Measurements from ENCODE around the gene RALB.
"Not testable (repeated sequence)": the region's sequence is repeated elsewhere in the genome, so short reads cannot be mapped to it uniquely, and the experiment has no call there.

Gene RALB

GRCh38 chr2:120258196-120258595 is 5.5 kb downstream of the RALB start:
- no peak for TF ChIP-seq ZFX (IDR thresholded peaks at IDR 0.05; ENCODE audit: borderline replicate concordance)
- no peak for TF ChIP-seq CTCF (IDR thresholded peaks at IDR 0.05)
- no peak overlapping the region for H3K27ac ChIP-seq

GRCh38 chr2:120259939-120260338 is 7.3 kb downstream of the RALB start:
- not testable (repeated sequence) for H3K27ac ChIP-seq

GRCh38 chr2:120260736-120261135 is 8.1 kb downstream of the RALB start:
- no peak overlapping the region for H3K27ac ChIP-seq
- TF ChIP-seq ZFX (IDR thresholded peaks at IDR 0.05; ENCODE audit: borderline replicate concordance) (no peak), CTCF (IDR thresholded peaks at IDR 0.05) (no peak)

- TF ChIP-seq CTCF (IDR thresholded peaks at IDR 0.05) (no peak), ZFX (IDR thresholded peaks at IDR 0.05; ENCODE audit: borderline replicate concordance) (no peak)
- H3K27ac ChIP-seq, result no peak overlapping the region
These were observed 8.8 kb downstream of the RALB start for GRCh38 chr2:120261387-120262006.

GRCh38 chr2:120262150-120262549 is 9.5 kb downstream of the RALB start:
- TF ChIP-seq CTCF (IDR thresholded peaks at IDR 0.05), result no peak
- TF ChIP-seq ZFX (IDR thresholded peaks at IDR 0.05; ENCODE audit: borderline replicate concordance), result no peak
- no peak overlapping the region for H3K27ac ChIP-seq

- no peak overlapping the region for H3K27ac ChIP-seq
- no peak for TF ChIP-seq ZFX (IDR thresholded peaks at IDR 0.05; ENCODE audit: borderline replicate concordance)
- no peak for TF ChIP-seq CTCF (IDR thresholded peaks at IDR 0.05)
These were observed 10.2 kb downstream of the RALB start for GRCh38 chr2:120262761-120263428.

GRCh38 chr2:120265006-120265405 is 12.4 kb downstream of the RALB start:
- TF ChIP-seq ZFX (IDR thresholded peaks at IDR 0.05; ENCODE audit: borderline replicate concordance) (no peak), CTCF (IDR thresholded peaks at IDR 0.05) (no peak)
- no peak overlapping the region for H3K27ac ChIP-seq
